ENCODE data around the gene CYP4F11. TPM values are rescaled to one million over a fixed set of nuclear protein-coding genes. Genes with fewer than 3 reads are reported as not detected.

CYP4F11 gene, protein sequence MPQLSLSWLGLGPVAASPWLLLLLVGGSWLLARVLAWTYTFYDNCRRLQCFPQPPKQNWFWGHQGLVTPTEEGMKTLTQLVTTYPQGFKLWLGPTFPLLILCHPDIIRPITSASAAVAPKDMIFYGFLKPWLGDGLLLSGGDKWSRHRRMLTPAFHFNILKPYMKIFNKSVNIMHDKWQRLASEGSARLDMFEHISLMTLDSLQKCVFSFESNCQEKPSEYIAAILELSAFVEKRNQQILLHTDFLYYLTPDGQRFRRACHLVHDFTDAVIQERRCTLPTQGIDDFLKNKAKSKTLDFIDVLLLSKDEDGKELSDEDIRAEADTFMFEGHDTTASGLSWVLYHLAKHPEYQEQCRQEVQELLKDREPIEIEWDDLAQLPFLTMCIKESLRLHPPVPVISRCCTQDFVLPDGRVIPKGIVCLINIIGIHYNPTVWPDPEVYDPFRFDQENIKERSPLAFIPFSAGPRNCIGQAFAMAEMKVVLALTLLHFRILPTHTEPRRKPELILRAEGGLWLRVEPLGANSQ
- total RNA-seq (not detected in 2 replicates), polyA plus RNA-seq (not detected in 2 replicates), polyA minus RNA-seq (not detected in 2 replicates), Bru-seq, nascent RNA (not detected), BruChase-seq, experiment 1, labeled RNA remaining after a 6-hour chase (percentile 8 among the genes with signal in this experiment), BruChase-seq, experiment 2, labeled RNA remaining after a 2-hour chase (percentile 5 among the genes with signal in this experiment)
- not detected in 2 replicates for polyA plus RNA-seq (2011; cell fraction: cytosol; rRNA removed)
- polyA plus RNA-seq (2011; cell fraction: nucleus; rRNA removed), result not detected in 2 replicates
- polyA plus RNA-seq (2012), result not detected in 2 replicates
- 1.1 TPM for polyA minus RNA-seq (2011; cell fraction: cytosol; rRNA and poly(A)+ RNA removed)
- polyA minus RNA-seq (2011; cell fraction: nucleus; rRNA and poly(A)+ RNA removed), result not detected in 2 replicates
- long read RNA-seq, result 0 reads

DNA sequence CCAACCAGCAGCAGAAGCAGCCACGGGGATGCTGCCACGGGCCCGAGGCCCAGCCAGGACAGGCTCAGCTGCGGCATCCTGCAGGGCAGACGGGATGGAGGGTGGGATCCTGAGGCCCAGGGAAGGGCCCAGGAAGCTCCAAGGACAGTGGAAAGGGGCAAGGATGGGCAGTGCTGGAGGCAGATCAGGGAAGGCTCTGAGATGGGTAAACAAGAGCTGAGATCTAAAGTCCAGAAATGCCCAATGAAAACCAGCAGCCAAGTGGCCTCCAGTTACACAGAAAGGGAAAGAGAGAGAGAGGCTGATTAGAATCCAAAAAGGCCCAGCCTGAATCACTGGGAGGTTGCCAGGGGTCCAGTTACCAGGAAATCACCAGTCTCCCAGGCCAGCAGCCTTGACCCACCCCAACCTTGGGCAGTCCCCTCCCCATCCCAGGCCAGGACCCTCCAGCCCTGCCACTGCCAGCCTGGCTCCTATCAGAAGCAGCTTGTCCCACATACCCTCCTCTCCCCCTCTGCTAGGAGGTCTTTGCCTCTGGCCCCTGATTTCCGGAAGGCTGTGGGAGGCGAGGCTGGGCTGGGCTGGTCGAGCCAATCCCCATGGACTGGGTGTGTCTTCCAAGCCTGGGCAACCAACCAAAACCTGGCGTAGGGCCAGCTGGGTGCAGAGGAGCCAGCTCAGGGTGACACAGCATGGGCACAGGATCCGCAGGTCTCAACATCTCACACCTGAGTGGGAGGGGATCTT, at the start of gene CYP4F11:
Gene CYP4F11 (minus strand): TSS at position 198 of the 747 bp plus-strand sequence. CDS start 121 bp downstream, at position 77.
- no peaks in the 10 kb centered on the region for H3K9me3 ChIP-seq (replicated peaks; ENCODE audit: control insufficient read depth, insufficient read depth, low read length)
- no peaks in the 10 kb centered on the region for H3K79me2 ChIP-seq (ENCODE audit: control insufficient read depth, insufficient read depth, low read length)
- H3K27me3 ChIP-seq (ENCODE audit: control insufficient read depth in 2 of 2, insufficient read depth in 2 of 2, low read length in 2 of 2), result peaks cover 0 to 6% of the 10 kb centered on the region in 2 experiments
- no peaks in the 10 kb centered on the region for H3K36me3 ChIP-seq (ENCODE audit: control insufficient read depth in 2 of 2, extremely low read depth in 1 of 2, insufficient read depth in 2 of 2, low read length in 2 of 2)
- DNase-seq (ENCODE audit: low read depth, low spot score), result no peak
- no peaks in the 10 kb centered on the region for H4K20me1 ChIP-seq (replicated peaks; ENCODE audit: control insufficient read depth, extremely low read depth, insufficient read depth, low read length)
- no peak within 1 kb of the TSS for H3K9ac ChIP-seq (replicated peaks; ENCODE audit: extremely low read depth, insufficient read depth, low read length)
- intact Hi-C loops (cut with micrococcal nuclease), result no loop called here
- ChIA-PET CTCF (no interaction called here), POLR2A (no interaction called here)
- H3K9me1 ChIP-seq (replicated peaks; ENCODE audit: control insufficient read depth, extremely low read depth, insufficient read depth, low read length), result no peaks in the 10 kb centered on the region
- TF ChIP-seq GATA2 (IDR thresholded peaks at IDR 0.05; ENCODE audit: insufficient read depth, insufficient read length, low read depth, low read length) (no peak), MYC (IDR thresholded peaks at IDR 0.05; ENCODE audit: low read depth, low read length) (no peak), JUN (IDR thresholded peaks at IDR 0.05; ENCODE audit: borderline replicate concordance, insufficient read depth, insufficient read length, low read depth) (no peak), EZH2 (IDR thresholded peaks at IDR 0.05; ENCODE audit: borderline replicate concordance, low read depth, low read length, severe bottlenecking) (no peak), POLR2AphosphoS5 (IDR thresholded peaks at IDR 0.05; ENCODE audit: insufficient read depth, low read depth, low read length) (no peak), FOS (IDR thresholded peaks at IDR 0.05; ENCODE audit: borderline replicate concordance, insufficient read depth, low read length) (no peak), POLR2A (IDR thresholded peaks at IDR 0.05; ENCODE audit: low read depth, low read length) (no peak)
- TF ChIP-seq, protein P1, sequence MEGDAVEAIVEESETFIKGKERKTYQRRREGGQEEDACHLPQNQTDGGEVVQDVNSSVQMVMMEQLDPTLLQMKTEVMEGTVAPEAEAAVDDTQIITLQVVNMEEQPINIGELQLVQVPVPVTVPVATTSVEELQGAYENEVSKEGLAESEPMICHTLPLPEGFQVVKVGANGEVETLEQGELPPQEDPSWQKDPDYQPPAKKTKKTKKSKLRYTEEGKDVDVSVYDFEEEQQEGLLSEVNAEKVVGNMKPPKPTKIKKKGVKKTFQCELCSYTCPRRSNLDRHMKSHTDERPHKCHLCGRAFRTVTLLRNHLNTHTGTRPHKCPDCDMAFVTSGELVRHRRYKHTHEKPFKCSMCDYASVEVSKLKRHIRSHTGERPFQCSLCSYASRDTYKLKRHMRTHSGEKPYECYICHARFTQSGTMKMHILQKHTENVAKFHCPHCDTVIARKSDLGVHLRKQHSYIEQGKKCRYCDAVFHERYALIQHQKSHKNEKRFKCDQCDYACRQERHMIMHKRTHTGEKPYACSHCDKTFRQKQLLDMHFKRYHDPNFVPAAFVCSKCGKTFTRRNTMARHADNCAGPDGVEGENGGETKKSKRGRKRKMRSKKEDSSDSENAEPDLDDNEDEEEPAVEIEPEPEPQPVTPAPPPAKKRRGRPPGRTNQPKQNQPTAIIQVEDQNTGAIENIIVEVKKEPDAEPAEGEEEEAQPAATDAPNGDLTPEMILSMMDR (IDR thresholded peaks at IDR 0.05; ENCODE audit: extremely low read depth in 1 of 2, insufficient read depth in 1 of 2, low read depth in 1 of 2, low read length in 2 of 2), result no peak
- TF ChIP-seq, protein P2, sequence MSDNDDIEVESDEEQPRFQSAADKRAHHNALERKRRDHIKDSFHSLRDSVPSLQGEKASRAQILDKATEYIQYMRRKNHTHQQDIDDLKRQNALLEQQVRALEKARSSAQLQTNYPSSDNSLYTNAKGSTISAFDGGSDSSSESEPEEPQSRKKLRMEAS (IDR thresholded peaks at IDR 0.05; ENCODE audit: insufficient read depth, insufficient read length), result no peak
- no peak within 1 kb of the TSS for H3K27ac ChIP-seq (ENCODE audit: insufficient read depth, low read depth, low read length)
- no peak within 1 kb of the TSS for H2AFZ ChIP-seq (ENCODE audit: low read depth, low read length)
- dilution Hi-C loops (cut with MboI; ENCODE audit: extremely low pct_ligation_motif_present, low sequenced_read_pairs), result no loop called here
- no peak for FAIRE-seq
- H3K4me1 ChIP-seq (ENCODE audit: control insufficient read depth, extremely low read depth, insufficient read depth, low read length), result no peaks in the 10 kb centered on the region
- H3K4me2 ChIP-seq (ENCODE audit: insufficient read depth, low read length), result no peak within 1 kb of the TSS
- BruUV-seq (replicated peaks), result no TSS peak
- H3K4me3 ChIP-seq (replicated peaks in 1 of 3; ENCODE audit: insufficient read depth in 1 of 3, low read depth in 1 of 3, low read length in 3 of 3), result no peak within 1 kb of the TSS

All from endothelial cell of umbilical vein (primary cell).